ENCODE results near the gene OPRPN. TPM values are rescaled to one million over a fixed set of nuclear protein-coding genes. Genes with fewer than 3 reads are reported as not detected.

OPRPN gene
- polyA plus RNA-seq, 1 donor, result not detected

Other genes with a start within 250 kb of the OPRPN start
- gene PRR27, start 243.7 kb upstream of the OPRPN start, polyA plus RNA-seq (ENCODE audit: insufficient read length), result not detected
- gene ODAM, start 202.2 kb upstream of the OPRPN start, polyA plus RNA-seq (ENCODE audit: insufficient read length), result not detected
- not detected for gene FDCSP, start 171.8 kb upstream of the OPRPN start, polyA plus RNA-seq (ENCODE audit: insufficient read length)
- gene CSN3, start 155.3 kb upstream of the OPRPN start, polyA plus RNA-seq (ENCODE audit: insufficient read length), result not detected
- gene CABS1, start 63.0 kb upstream of the OPRPN start, polyA plus RNA-seq (ENCODE audit: insufficient read length), result not detected
- not detected for gene SMR3A, start 37.2 kb upstream of the OPRPN start, polyA plus RNA-seq (ENCODE audit: insufficient read length)
- not detected for gene SMR3B, start 14.8 kb upstream of the OPRPN start, polyA plus RNA-seq (ENCODE audit: insufficient read length)
- not detected for gene MUC7, start 74.3 kb downstream of the OPRPN start, polyA plus RNA-seq (ENCODE audit: insufficient read length)
- gene AMTN, start 120.6 kb downstream of the OPRPN start, polyA plus RNA-seq (ENCODE audit: insufficient read length), result not detected
- gene AMBN, start 194.3 kb downstream of the OPRPN start, polyA plus RNA-seq (ENCODE audit: insufficient read length), result not detected
- gene ENAM, start 230.8 kb downstream of the OPRPN start, polyA plus RNA-seq (ENCODE audit: insufficient read length), result 2.9 TPM

All from hindlimb muscle (tissue), 1 donor.